AG04450 (cell line): ENCODE measurements around the gene LYZL6. TPM values are rescaled to one million over a fixed set of nuclear protein-coding genes. Genes with fewer than 3 reads are reported as not detected.

Experiments used
- CTCF ChIA-PET: fragments of 300-600, 350-600 bp; formaldehyde crosslinking; extraction: SDS; loops from one replicate; lab custom pipeline; 2022; ENCODE audit warnings: antibody characterized with exemption, inconsistent platforms; lab: Charles Lee
- POLR2A ChIA-PET: fragments of 350-600 bp; formaldehyde crosslinking; extraction: SDS; loops from one replicate; lab custom pipeline; 2021; ENCODE audit warnings: antibody characterized with exemption, inconsistent platforms; lab: Yijun Ruan, JAX
- DNase-seq: peaks from one replicate; pipeline ENCODE4 v3.0.0-alpha.2; 2011; ENCODE audit warnings: low read depth, low spot score
- H3K27ac ChIP-seq: one replicate; pipeline ENCODE4 v1.5.1; 2012; ENCODE audit warnings: low read depth, low read length, control low read depth
- H3K27me3 ChIP-seq: one replicate; pipeline ENCODE4 v1.6.0; 2012; ENCODE audit warnings: low read length; ENCODE audit not compliant: control insufficient read depth, insufficient read depth
- H3K4me3 ChIP-seq: 2 replicates; pipeline ENCODE4 v1.5.1; 2011; ENCODE audit warnings: mild to moderate bottlenecking, low read depth, low read length, control low read depth
- H3K9me3 ChIP-seq: 2 replicates; pipeline ENCODE4 v1.5.1; 2012; ENCODE audit warnings: low read length; ENCODE audit not compliant: control insufficient read depth, insufficient read depth
- polyA plus RNA-seq: library from polyadenylated mRNA; depleted of rRNA; stranded (reverse); fragments of >200 nt; gene quantifications from 2 replicates; pipeline ENCODE4 v1.2.3, GENCODE V29; 2011
- TF ChIP-seq, protein P1 (sequence below): IDR thresholded peaks from 2 replicates; pipeline ENCODE4 v1.5.1; 2011; ENCODE audit warnings: low read depth, low read length, control low read depth, inconsistent platforms

LYZL6 gene
- polyA plus RNA-seq, 1 experiment: not detected

DNA sequence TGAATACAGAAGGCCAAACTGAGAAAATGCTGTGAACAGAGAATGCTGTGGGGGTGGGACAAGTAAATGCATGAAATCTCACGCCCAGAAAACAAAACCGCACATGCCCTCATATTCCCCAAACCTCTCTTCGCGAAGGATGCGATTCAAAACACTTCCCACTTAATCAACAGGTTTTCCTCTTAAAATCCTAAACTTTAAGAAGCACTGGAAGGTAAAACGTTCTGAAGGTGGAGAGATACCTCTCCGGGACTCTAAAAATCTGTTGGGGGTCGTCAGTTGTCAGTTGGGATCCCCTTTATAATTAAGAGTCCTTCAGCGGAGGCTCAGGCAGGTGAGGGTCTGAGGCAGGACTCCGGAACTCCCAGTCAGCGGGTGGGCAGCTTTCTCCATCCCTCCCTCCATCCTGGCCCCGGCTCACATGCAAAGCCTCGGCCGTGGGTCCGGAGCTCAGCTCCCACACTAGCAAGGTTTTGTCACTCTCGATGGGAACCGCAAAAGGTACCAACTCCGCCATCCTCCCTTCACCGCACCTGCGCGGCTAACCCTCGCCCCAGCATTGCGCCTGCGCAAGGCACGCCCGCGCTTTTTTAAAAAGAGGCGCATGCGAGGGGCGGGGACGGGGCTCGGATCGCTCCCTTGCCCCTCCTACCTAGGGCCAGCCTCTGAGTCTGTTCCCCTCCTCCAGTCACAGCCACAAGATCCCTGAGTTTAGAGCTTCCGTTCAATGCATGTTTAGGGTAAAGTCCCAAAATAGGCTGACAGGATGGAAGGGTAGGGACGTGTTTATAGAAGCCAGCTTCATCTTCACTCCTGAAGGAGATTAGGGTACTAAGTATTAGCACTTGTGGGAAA, 13.1 kb downstream of the LYZL6 start, which contains the start of gene RDM1:
Gene RDM1, minus strand, starts transcription at position 563 of the 855 bp plus-strand sequence. Its CDS starts 46 bp downstream, at position 517.
- peak; percentile 8 for DNase-seq
- peaks cover 3% of the 10 kb centered on the region; the same call in 1 of the 2 replicates for H3K9me3 ChIP-seq
- TF ChIP-seq, protein P1, sequence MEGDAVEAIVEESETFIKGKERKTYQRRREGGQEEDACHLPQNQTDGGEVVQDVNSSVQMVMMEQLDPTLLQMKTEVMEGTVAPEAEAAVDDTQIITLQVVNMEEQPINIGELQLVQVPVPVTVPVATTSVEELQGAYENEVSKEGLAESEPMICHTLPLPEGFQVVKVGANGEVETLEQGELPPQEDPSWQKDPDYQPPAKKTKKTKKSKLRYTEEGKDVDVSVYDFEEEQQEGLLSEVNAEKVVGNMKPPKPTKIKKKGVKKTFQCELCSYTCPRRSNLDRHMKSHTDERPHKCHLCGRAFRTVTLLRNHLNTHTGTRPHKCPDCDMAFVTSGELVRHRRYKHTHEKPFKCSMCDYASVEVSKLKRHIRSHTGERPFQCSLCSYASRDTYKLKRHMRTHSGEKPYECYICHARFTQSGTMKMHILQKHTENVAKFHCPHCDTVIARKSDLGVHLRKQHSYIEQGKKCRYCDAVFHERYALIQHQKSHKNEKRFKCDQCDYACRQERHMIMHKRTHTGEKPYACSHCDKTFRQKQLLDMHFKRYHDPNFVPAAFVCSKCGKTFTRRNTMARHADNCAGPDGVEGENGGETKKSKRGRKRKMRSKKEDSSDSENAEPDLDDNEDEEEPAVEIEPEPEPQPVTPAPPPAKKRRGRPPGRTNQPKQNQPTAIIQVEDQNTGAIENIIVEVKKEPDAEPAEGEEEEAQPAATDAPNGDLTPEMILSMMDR: no peak
- H3K4me3 ChIP-seq: peak within 1 kb of the TSS; percentile 53
- no peak within 1 kb of the TSS for H3K27ac ChIP-seq
- ChIA-PET POLR2A (no interaction called here), CTCF (no interaction called here)
- H3K27me3 ChIP-seq: no peaks in the 10 kb centered on the region

DNA sequence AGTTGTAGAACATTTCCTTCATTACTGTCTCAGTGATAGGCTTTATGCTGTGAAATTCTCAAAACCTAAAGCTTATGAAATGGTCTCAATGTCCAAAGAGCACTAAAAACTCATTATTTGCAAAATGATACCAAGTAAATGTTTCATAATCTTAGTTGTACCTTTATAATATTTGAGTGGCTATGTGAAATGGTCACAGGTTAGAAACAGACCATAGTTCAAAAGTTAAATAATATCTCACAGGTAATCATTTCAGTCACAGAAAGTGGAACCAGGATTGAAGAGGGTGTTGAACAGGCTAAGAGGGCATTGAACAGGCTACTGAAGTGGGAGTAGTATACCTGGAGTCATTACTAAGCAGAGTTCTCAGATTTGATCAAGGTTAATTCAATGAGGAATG, 15.8 kb downstream of the LYZL6 start:
- no peak overlapping the region for H3K27ac ChIP-seq
- H3K9me3 ChIP-seq: peaks cover 3% of the 10 kb centered on the region; the same call in 1 of the 2 replicates
- ChIA-PET POLR2A (no interaction called here), CTCF (interaction anchor here (0.7 kb wide), 1 partner anchor 42 kb away, joined by 3 read pairs; no protein-coding TSS in a partner anchor)
- TF ChIP-seq, protein P1: no peak
- H3K4me3 ChIP-seq: no peak overlapping the region
- H3K27me3 ChIP-seq: no peaks in the 10 kb centered on the region
- no peak for DNase-seq

DNA sequence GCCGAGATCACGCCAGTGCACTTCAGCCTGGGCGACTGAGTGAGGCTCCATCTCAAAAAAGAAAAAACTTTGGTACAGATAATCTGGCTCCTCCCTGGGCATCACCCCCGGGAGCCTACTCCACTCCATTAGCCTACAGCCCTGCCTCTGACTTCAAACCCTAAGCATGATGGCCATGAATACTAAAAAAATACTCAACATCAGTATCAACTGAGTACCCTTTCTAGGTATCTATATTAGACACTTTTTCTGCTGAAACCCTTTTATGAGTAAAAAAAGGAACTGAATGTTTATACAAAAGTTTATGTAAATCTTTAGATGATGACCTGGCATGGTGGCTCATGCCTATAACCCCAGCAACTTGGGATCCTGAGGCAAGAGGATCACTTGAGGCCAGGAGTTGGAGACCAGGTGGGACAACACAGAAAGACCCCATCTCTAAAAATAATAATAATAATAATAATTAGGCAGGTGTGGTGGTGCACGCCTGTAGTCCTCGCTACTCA, 19.9 kb downstream of the LYZL6 start:
- POLR2A ChIA-PET: no interaction called here
- no peaks in the 10 kb centered on the region for H3K9me3 ChIP-seq
- CTCF ChIA-PET: interaction anchor here (0.6 kb wide), 1 partner anchor 24 kb away, joined by 5 read pairs; no protein-coding TSS in a partner anchor
- H3K27ac ChIP-seq: no peak overlapping the region
- TF ChIP-seq, protein P1: no peak
- H3K27me3 ChIP-seq: no peaks in the 10 kb centered on the region
- H3K4me3 ChIP-seq: no peak overlapping the region
- no peak for DNase-seq

DNA sequence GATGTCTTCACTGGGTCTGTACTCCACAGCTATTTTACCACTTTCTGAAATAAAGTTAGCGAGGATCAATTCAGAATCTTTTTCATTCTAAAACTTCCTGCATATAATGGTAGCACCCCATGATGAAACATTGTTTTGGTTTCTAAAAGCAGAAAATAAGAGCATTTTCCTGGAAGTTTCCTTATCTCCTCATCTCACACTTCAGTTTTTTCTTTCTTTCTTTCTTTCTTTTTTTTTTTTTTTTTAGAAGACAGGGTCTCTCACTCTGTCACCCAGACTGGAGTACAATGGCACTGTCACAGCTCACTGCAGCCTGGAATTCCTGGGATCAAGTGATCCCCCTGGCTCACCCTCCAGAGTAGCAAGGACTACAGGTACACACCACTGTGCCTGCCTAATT, 23.3 kb downstream of the LYZL6 start:
- CTCF ChIA-PET: no interaction called here
- Histone ChIP-seq H3K27me3 (no peaks in the 10 kb centered on the region), H3K4me3 (no peak overlapping the region), H3K9me3 (no peaks in the 10 kb centered on the region; the same call in 1 of the 2 replicates), H3K27ac (no peak overlapping the region)
- DNase-seq: no peak
- POLR2A ChIA-PET: no interaction called here
- TF ChIP-seq, protein P1: no peak

DNA sequence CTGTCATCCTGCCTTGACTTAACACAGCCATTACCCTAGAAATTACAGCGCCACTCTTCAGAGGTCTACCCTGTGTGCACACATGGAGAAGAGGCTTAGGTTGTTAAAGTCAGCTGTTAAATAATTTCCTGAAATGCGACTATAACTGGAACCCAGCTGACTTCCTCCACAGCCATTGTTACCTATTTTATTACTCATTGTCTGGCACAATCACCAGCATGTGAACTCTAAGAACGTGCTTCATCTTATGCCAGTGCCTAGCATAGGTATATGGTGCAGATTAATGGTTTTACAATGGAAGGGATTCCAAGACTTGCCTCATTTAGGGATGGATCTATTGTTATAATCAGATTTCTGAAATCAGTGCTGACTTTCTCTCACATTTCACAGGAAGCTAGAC, 24.8 kb downstream of the LYZL6 start:
- H3K27me3 ChIP-seq: no peaks in the 10 kb centered on the region
- H3K4me3 ChIP-seq: no peak overlapping the region
- ChIA-PET CTCF (no interaction called here), POLR2A (no interaction called here)
- no peak overlapping the region for H3K27ac ChIP-seq
- TF ChIP-seq, protein P1: no peak
- H3K9me3 ChIP-seq: no peaks in the 10 kb centered on the region; the same call in 1 of the 2 replicates
- no peak for DNase-seq
